LNCAP (cell line): ENCODE measurements around the gene SLFNL1.

Experiments
- TF ChIP-seq, protein P1 (sequence below): fragments of 450-650 bp; IDR thresholded peaks from 2 replicates; pipeline ENCODE4 v1.5.1; 2017; ENCODE audit warnings: mild to moderate bottlenecking

SLFNL1 gene

GRCh38 chr1:41044187-41044586 is 22.7 kb upstream of the SLFNL1 start:
- TF ChIP-seq, protein P1, sequence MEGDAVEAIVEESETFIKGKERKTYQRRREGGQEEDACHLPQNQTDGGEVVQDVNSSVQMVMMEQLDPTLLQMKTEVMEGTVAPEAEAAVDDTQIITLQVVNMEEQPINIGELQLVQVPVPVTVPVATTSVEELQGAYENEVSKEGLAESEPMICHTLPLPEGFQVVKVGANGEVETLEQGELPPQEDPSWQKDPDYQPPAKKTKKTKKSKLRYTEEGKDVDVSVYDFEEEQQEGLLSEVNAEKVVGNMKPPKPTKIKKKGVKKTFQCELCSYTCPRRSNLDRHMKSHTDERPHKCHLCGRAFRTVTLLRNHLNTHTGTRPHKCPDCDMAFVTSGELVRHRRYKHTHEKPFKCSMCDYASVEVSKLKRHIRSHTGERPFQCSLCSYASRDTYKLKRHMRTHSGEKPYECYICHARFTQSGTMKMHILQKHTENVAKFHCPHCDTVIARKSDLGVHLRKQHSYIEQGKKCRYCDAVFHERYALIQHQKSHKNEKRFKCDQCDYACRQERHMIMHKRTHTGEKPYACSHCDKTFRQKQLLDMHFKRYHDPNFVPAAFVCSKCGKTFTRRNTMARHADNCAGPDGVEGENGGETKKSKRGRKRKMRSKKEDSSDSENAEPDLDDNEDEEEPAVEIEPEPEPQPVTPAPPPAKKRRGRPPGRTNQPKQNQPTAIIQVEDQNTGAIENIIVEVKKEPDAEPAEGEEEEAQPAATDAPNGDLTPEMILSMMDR, result no peak

- TF ChIP-seq, protein P1, result no peak
Measured at GRCh38 chr1:41041614-41042270, 20.2 kb upstream of the SLFNL1 start.

- TF ChIP-seq, protein P1, result no peak
Measured at GRCh38 chr1:41038110-41038509, 16.6 kb upstream of the SLFNL1 start.

- TF ChIP-seq, protein P1, result no peak
Measured at GRCh38 chr1:41037116-41037903, 15.8 kb upstream of the SLFNL1 start.

DNA sequence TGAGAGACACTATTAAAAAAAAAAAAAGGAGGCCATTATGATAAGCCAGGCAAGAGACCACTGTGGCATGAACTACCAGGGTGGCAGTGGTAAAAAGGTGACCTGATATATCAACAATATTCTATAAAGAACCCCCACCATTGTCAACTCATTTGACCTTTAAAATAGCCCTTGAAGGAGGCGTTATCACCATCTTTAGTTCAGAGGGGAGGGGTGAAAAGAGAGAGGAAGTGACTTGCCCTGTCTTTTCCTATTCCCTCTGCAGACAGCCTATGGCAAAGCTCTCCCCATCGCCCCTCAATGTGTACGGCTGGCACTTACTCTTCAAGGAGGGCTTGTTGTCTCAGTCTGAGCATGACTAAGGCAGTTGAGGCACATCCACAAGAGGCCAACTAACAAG is 11.7 kb upstream of the SLFNL1 start:
- TF ChIP-seq, protein P1, result no peak

- TF ChIP-seq, protein P1, result no peak
Measured at GRCh38 chr1:41032147-41032546, 10.6 kb upstream of the SLFNL1 start.

DNA sequence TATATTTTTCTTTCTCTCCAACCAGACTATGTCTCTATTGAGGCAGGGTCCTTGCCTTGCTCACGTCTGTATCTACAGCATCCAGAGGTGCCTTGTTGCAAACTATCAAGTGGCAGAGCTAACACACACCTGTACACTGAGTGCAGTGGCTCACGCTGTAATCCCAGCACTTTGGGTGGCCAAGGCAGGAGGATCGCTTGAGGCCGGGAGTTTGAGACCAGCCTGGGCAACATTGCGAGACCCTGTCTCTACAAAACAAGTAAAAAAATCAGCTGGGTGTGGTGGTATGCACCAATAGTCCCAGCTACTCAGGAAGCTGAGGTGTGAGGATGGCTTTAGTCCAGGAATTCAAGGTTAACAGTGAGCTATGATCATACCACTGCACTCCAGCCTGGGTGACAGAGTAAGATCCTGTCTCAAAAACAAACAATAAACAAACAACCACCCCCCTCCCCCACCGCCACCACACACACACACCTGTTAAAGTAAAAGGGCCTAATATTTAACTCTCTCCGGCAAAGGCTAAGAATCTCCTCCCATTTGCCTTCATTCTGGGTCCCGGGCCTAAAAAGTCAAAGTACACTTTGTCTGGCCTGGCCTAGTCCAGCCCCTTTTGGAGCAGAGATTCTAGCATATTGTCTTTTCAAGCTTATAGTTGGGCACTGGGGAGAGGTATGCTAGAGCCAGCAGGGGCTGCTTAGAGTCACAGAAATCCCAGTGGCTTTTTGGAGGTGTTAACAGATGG is 9.5 kb upstream of the SLFNL1 start:
- TF ChIP-seq, protein P1, result no peak
